GM12872 (cell line): ENCODE data around the gene WWP2.

Experiments
- TF ChIP-seq, protein P1 (sequence below): IDR thresholded peaks from 3 replicates; pipeline ENCODE4 v1.5.1; 2011; ENCODE audit warnings: low read depth, mild to moderate bottlenecking, low read length, moderate library complexity; ENCODE audit not compliant: insufficient read depth

Gene WWP2

DNA sequence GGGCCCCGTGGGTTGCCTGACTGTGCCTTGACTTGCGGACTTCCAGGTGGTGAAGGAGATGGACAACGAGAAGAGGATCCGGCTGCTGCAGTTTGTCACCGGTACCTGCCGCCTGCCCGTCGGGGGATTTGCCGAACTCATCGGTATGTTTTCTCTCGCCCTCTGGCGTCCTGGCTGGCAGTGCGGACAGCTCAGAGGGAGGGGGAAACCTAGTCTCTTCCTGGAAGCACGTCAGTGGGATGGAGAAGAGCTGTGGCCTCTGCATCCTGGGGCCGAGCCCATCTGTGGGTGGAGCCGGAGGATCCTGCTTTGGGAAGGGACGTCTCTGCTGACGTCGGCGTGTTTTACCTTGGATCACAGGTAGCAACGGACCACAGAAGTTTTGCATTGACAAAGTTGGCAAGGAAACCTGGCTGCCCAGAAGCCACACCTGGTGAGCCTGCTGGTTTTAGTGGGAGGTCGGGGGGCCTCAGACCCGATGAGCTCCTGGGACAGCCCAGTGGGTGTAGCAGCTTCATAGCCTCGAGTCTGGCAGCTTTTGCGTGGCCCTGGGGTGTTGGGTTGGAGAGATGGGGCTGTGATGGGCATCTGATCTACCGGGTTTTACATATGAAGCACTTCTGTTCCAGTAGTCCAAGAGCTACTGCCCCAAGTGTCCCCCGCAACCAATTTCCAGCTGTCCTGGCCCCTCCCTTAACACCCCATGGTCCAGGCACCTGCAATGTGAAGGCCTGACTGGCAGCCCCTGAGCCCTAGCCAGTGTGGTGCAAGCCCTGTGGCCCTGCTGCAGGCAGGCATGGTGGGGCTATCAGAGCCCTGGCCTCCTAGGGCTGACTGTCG lies 177.1 kb downstream of the WWP2 start:
- TF ChIP-seq, protein P1, sequence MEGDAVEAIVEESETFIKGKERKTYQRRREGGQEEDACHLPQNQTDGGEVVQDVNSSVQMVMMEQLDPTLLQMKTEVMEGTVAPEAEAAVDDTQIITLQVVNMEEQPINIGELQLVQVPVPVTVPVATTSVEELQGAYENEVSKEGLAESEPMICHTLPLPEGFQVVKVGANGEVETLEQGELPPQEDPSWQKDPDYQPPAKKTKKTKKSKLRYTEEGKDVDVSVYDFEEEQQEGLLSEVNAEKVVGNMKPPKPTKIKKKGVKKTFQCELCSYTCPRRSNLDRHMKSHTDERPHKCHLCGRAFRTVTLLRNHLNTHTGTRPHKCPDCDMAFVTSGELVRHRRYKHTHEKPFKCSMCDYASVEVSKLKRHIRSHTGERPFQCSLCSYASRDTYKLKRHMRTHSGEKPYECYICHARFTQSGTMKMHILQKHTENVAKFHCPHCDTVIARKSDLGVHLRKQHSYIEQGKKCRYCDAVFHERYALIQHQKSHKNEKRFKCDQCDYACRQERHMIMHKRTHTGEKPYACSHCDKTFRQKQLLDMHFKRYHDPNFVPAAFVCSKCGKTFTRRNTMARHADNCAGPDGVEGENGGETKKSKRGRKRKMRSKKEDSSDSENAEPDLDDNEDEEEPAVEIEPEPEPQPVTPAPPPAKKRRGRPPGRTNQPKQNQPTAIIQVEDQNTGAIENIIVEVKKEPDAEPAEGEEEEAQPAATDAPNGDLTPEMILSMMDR: no peak

GRCh38 chr16:69939821-69940585 lies 177.9 kb downstream of the WWP2 start:
- TF ChIP-seq, protein P1: no peak

GRCh38 chr16:69940676-69941075 lies 178.5 kb downstream of the WWP2 start:
- TF ChIP-seq, protein P1: no peak

GRCh38 chr16:69941251-69942098 lies 179.3 kb downstream of the WWP2 start:
- TF ChIP-seq, protein P1: no peak

- TF ChIP-seq, protein P1: no peak
These were observed 180.0 kb downstream of the WWP2 start for GRCh38 chr16:69942099-69942491.

DNA sequence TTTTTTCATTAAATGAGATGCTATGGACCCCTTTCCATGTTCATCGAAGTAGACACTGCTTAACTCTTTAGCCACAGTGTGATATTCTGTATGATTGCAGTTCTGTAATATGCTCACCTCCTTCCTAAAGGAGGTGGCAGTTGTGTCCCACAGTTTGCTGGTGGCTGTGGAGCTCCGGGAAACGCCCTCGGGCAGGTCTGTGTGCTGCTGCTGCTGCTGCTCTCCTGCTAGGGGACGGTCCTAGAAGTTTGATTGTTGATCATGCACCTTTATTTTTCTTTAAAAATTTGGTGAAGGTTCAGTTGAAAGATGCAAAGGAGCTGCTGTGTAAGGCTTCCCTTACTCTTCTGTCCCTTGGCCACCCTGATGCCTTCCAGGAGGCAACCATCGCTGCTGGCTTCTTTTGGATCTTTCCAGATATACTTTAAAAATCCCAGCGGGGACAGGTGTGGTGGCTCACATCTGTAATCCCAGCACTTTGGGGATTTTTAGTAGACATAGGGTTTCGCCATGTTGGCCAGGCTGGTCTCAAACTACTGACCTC lies 180.6 kb downstream of the WWP2 start:
- TF ChIP-seq, protein P1: no peak
